Calu3 (cell line): ENCODE results near the gene EYS. TPM values are rescaled to one million over a fixed set of nuclear protein-coding genes. Genes with fewer than 3 reads are reported as not detected.

Experiments
- BruUV-seq: library from RNA; stranded (reverse); fragments of 400-500 nt; replicated peaks from 2 replicates; lab custom pipeline; 2021; lab: Mats Ljungman, UMichigan
- CTCF ChIA-PET: fragments of 300-600 bp; sonication (Branson Sonifier 250); formaldehyde crosslinking; loops from one replicate; lab custom pipeline; 2022; ENCODE audit warnings: antibody characterized with exemption; lab: Charles Lee
- DNase-seq: peaks from one replicate; pipeline ENCODE4 v3.0.0; 2022
- H3K27ac Mint-ChIP-seq: one replicate; pipeline ENCODE4 v1.8.0; 2022; ENCODE audit warnings: mixed read lengths; ENCODE audit not compliant: unreplicated experiment
- H3K27me3 Mint-ChIP-seq: one replicate; pipeline ENCODE4 v1.8.0; 2022; ENCODE audit warnings: mixed read lengths; ENCODE audit not compliant: unreplicated experiment
- H3K36me3 Mint-ChIP-seq: one replicate; pipeline ENCODE4 v1.8.0; 2022; ENCODE audit warnings: mild to moderate bottlenecking, moderate library complexity, mixed read lengths; ENCODE audit not compliant: insufficient read depth, unreplicated experiment
- H3K4me1 Mint-ChIP-seq: one replicate; pipeline ENCODE4 v1.8.0; 2022; ENCODE audit warnings: mild to moderate bottlenecking, low read depth, mixed read lengths; ENCODE audit not compliant: unreplicated experiment
- H3K4me3 Mint-ChIP-seq: one replicate; pipeline ENCODE4 v1.8.0; 2022; ENCODE audit warnings: mild to moderate bottlenecking, low read depth, moderate library complexity, mixed read lengths; ENCODE audit not compliant: unreplicated experiment
- H3K9me3 Mint-ChIP-seq: one replicate; pipeline ENCODE4 v1.8.0; 2022; ENCODE audit warnings: low read depth, mixed read lengths; ENCODE audit not compliant: unreplicated experiment
- CTCF ChIP-seq: fragments of 200-600 bp; IDR thresholded peaks from one replicate; pipeline ENCODE4 v1.8.0; 2022; ENCODE audit warnings: antibody characterized with exemption; ENCODE audit not compliant: unreplicated experiment
- intact Hi-C: fragments of 100-400 bp; cut with micrococcal nuclease; formaldehyde crosslinking; loops from one replicate; pipeline ENCODE4 v1.10.0; 2022; ENCODE audit not compliant: unreplicated experiment
- total RNA-seq: library from RNA; stranded (reverse); gene quantifications from 2 replicates; pipeline ENCODE4 v1.2.3, GENCODE V29; 2022

EYS gene
- total RNA-seq, 1 experiment from 2014 or later, result not detected

GRCh38 chr6:65449926-65450325, 257.1 kb downstream of the EYS start:
- intact Hi-C loops, result no loop called here
- no peaks in the 10 kb centered on the region for H3K27me3 Mint-ChIP-seq
- CTCF ChIA-PET, result no interaction called here
- H3K4me1 Mint-ChIP-seq, result no peaks in the 10 kb centered on the region
- no peaks in the 10 kb centered on the region for H3K36me3 Mint-ChIP-seq
- BruUV-seq, result no TSS peak
- peaks cover 6% of the 10 kb centered on the region for H3K9me3 Mint-ChIP-seq
- H3K4me3 Mint-ChIP-seq, result no peak overlapping the region
- DNase-seq, result no peak
- no peak overlapping the region for H3K27ac Mint-ChIP-seq
- no peak for TF ChIP-seq CTCF

GRCh38 chr6:65448866-65449265, 258.2 kb downstream of the EYS start:
- H3K9me3 Mint-ChIP-seq, result peaks cover 6% of the 10 kb centered on the region
- H3K27ac Mint-ChIP-seq, result no peak overlapping the region
- H3K4me1 Mint-ChIP-seq, result no peaks in the 10 kb centered on the region
- no peaks in the 10 kb centered on the region for H3K36me3 Mint-ChIP-seq
- CTCF ChIA-PET, result interaction anchor here (0.6 kb wide), 1 partner anchor 665 kb away, joined by 3 read pairs; no protein-coding TSS in a partner anchor
- no peak for DNase-seq
- BruUV-seq, result no TSS peak
- no peak overlapping the region for H3K4me3 Mint-ChIP-seq
- intact Hi-C loops, result no loop called here
- no peak for TF ChIP-seq CTCF
- H3K27me3 Mint-ChIP-seq, result no peaks in the 10 kb centered on the region

- no TSS peak for BruUV-seq
- CTCF ChIA-PET, result no interaction called here
- no peak for DNase-seq
- peaks cover 14% of the 10 kb centered on the region for H3K9me3 Mint-ChIP-seq
- no peaks in the 10 kb centered on the region for H3K27me3 Mint-ChIP-seq
- no peaks in the 10 kb centered on the region for H3K36me3 Mint-ChIP-seq
- TF ChIP-seq CTCF, result no peak
- intact Hi-C loops, result no loop called here
- no peak overlapping the region for H3K27ac Mint-ChIP-seq
- H3K4me3 Mint-ChIP-seq, result no peak overlapping the region
- H3K4me1 Mint-ChIP-seq, result no peaks in the 10 kb centered on the region
These were observed 270.7 kb downstream of the EYS start for GRCh38 chr6:65436281-65436680.

GRCh38 chr6:65416621-65417020, 290.4 kb downstream of the EYS start:
- Mint-ChIP-seq H3K27ac (no peak overlapping the region), H3K36me3 (no peaks in the 10 kb centered on the region), H3K4me3 (no peak overlapping the region), H3K4me1 (no peaks in the 10 kb centered on the region), H3K9me3 (peaks cover 17% of the 10 kb centered on the region), H3K27me3 (no peaks in the 10 kb centered on the region)
- intact Hi-C loops, result no loop called here
- TF ChIP-seq CTCF, result no peak
- BruUV-seq, result no TSS peak
- CTCF ChIA-PET, result no interaction called here
- DNase-seq, result no peak
